Globus pallidus (tissue), 1 donor: ENCODE data around the gene GALNT14.
"Not testable (repeated sequence)": the region's sequence is repeated elsewhere in the genome, so short reads cannot be mapped to it uniquely, and the experiment has no call there.

Source experiments
- DNase-seq: peaks from one replicate; pipeline ENCODE4 v3.0.0-alpha.2; 2015; ENCODE audit warnings: low spot score

GALNT14 gene

DNA sequence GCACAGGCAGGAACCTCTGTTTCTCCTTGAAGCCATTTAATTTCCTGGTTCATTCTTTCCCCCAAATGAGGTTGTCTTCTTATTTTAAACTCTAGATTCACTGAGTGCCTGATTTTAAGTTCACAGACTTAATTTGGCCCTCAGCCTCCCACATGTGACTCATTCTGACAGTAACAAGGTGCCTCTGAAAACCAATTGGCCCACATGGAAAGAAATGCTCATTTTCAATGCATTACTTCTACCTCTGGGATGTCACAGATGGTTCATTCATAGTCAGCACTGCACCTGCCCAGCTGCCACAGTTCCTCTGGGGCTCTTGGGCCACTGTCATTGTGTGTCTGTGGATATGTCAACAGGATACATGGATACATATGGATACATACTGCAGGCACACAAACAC is 190.6 kb downstream of the GALNT14 start:
- no peak for DNase-seq

DNA sequence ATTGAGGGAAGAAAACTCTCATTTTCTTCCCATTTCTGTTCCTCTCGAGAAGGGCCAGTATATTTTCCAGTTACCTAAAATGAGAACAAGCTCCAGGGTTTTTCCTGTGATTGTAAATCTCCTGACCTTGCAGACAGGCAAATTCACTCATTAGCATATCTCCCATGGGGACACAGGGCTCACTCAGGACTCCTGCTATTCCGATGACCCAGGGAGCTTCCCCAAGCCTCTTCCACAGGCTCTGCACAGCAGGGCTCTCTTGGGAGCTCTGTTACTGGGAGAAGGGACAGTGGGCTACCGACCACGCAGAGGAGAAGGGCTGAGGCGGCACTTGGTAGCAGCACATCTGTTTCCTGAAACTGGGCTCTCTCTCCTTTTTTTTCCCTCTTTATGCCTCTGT is 195.8 kb downstream of the GALNT14 start:
- no peak for DNase-seq

DNA sequence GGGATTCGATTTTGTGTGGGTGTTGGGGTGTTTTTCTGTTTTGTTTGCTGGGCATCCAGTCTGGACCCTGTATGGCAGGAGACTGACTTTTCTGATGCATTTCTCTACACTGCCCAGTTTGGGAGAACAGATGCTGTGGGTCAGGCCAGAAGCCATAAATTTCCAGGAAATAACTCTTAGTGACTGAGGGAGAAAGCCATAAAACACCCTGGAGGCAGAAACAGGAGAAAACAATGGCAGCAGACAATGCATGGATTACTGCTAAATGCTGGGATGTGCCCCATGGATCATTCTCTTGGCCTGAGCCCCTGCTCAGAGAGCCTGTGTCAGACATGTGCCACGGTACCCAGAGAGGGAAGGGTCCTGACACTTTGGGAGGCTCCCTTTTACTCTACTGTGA is 197.4 kb downstream of the GALNT14 start:
- no peak for DNase-seq

DNA sequence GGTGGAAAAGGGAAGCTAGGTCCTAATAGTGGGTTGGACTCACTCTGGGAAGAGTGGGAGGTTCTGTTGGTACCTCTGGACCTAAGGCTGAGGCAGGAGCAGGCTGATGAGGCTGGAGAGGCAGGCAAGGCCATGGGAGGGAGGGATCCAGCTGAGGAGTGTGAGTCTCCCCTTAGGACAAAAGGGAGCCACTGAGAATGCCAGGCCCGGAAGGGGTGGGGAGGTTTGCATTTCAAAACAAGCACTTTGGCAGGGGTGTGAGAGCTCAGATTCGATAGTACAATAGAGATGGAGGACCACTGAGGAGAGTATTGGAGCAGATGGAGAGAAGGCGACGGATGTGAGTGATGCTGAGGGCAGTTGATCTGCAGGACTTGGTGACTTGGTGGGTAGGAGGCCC is 198.9 kb downstream of the GALNT14 start:
- no peak for DNase-seq

DNA sequence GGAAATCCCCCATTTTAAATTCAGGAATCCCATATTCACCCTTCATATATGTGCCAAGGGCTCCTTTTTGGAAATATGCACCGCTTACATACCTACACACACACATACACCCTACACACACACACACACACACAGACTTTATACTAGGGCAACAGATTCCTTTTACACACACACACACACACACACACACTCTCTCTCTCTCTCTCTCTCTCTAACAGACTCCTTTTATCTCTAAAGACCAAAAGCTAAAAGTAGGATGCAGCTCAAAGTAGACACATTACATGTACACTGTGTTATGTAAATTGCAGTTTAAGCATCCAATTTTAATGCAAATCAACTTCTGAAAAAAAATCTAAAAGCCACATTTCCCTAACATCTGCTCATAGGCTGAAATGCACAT is 200.0 kb downstream of the GALNT14 start:
- DNase-seq = no peak

DNA sequence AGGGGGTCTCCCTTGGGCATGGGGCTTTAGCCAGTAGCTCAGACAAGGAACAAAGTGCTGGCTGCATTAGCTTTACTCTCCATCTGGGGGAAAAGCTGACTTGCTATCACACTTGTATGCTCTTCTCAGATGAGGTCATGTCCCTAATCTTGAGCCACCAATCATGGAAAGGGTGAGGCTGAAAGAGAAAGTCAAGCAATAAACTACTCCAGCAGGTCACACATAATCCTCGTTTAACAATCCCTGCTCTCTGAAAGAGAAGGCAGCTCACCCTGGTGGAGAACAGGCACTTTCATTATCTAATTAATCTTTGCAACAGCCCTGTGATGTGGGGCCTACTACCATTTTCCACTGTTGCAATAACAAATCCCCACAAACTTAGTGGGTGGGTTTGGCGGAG is 201.3 kb downstream of the GALNT14 start:
- DNase-seq = no peak

DNA sequence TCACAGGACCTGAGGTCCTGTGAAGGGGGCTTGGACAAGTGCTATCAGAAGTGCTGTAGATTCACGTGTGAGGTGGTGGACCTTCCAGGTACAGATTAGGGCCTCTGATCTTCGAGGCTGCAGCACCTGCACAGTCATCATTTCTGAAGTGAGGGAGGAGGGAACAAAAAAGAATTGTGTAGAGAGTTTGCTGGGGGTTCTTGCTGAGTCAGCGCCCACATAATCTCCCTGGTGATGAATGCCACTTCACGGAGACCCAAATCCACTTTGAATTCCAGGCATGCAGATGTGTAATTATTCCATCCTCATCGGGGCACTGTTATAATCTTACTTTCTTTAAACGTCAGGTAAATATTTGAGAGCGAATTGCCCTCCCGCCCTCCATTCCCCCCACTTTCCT is 202.4 kb downstream of the GALNT14 start:
- no peak for DNase-seq

DNA sequence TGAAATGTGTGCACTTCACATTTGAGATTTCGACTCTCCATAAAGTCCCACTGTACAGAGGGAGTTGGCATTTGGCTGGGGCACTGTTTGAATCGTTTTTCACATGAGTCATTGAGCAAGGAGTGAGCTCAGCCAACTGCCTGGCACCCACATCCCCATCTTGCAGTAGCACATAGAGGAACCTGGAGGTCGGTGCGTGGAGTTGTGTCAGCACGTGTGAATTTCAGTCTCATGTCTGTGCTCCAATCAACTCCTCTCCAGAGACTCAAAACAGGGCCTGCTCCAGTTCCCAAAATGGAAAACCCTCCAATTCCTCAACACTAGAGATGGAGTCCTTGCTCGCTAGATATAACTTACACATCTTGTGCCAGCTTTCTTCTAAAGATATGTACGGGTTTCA is 204.2 kb downstream of the GALNT14 start:
- no peak for DNase-seq

DNA sequence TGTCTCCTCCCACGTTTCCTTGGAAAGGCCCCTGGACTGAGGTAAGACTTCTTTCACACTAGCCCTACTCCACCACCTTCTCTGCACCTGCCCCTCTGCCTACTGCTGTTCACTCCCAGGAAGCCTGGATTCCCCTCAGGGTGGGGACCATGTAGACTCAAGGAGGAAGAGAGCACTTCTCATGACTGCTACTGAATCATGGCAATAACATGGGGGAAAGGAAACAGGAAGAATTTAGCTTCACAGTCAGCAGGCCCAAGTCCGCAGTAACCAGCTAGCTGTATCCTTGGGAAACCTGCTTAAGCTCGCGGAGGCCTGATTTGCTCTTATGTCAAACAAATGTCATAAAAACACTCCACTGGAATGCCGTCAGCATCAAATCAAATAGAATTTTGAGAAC is 204.7 kb downstream of the GALNT14 start:
- DNase-seq = no peak

DNA sequence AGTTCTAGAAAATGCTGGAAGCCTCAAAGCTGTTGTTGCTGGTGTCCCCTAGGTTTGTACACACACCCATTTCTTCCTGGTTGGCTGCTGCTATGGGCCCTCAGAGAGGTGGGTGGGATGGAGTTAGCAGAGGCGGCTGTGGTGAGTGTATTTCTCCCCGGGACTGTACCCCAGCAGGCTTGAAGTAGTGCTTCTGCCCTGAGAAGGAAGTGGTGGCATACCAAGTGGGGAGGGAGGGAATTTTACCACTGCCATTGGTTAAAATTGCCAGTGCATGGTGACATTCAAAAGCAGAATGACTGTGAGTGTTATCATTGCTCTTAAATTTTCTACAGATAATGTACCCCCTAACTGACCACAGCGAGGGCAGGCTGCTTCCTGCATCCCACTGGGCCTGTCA is 205.4 kb downstream of the GALNT14 start:
- DNase-seq = no peak

DNA sequence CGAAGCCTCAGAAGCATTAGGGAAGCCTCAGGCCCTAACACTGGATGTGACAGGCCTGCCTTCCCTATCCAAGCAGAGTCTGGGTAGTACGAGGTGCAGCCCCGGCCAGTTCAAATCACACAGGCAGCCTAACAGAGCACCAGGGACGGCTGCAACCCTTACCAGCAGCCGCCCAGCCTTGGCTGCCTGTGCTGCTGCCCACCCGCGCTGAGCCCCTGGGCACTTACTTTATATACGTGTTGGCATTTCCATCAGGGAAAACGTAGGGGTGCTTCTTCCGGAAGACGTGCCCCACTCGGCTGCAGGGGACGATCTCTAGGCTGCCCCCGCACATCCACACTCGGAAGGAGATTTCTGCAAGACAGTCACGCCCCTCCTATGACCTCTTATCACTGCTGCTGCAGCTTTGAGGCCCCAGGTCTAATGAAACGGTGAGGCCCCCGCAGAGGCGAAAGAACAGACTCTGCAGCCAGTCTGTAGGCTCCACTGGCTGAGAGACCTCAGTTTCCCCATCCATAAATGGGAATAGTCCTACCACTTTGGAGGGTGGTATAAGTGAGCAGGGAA is 206.3 kb downstream of the GALNT14 start:
- DNase-seq = no peak

DNA sequence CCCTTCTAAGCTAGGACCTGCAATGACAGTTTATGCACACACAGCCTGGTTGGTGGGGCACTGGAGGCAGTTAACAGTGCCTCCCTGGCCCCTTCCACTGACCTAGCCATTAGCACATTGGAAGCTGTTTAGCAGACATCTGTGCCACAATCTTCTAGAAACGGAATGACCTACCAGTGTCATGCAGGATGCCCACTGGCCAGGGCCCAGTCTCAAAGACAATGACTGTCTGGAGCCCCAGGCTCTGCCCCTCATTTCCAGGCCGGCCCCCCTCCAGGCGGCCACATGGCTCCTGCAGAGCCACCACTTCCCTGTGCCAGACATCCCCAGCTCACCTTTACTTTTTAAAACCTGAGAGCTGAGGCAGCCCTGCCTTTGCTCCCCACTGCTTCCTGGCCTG is 207.5 kb downstream of the GALNT14 start:
- DNase-seq = no peak

DNA sequence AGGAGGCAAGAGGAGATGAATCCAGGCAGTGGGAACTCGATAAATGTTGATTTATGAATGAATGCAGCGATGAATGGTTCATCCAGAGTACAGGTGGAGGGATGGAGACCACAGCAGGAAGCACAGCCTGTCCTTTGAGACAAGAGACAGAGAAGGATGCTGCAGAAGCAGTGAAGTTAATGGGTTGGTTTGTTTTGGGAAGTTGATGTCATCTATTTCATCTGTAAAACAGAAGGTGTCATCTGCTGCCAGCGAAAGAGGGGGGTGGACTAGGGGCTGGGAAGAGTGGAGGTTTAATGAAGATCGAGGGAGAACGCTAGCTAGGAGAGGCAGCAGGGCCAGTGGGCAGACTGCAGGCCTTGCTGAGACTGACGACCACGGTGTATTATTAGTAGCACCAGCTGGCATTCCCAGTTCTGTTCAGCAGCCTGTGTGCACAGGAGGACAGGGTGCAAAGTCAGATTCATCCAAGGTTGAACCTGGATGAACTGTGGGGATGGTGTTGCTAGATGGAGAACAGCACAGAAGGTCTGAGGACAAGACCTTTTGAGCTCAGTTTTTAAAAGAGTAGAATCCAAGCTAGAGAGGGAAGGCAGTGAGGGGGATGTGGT is 210.7 kb downstream of the GALNT14 start:
- DNase-seq = no peak

DNA sequence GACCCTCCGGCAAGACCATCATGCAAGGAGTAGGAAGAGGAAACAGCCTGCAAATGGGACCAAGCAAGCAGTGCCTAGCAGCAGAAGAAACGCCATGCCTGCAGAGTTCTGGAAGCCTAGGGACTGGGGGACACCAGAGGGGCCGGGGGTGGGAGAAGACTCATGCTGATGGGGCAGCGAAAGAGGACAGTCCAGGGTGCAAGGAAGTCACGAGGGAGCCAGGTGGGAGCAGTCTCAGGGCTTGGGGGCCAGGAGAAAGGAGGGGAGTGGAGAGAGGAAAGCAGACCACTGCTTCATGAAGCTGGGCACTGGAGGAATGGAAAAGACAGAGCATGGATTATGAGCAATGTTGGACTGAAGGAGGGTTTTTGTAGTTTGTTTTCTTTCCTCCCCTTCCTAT is 211.6 kb downstream of the GALNT14 start:
- no peak for DNase-seq

DNA sequence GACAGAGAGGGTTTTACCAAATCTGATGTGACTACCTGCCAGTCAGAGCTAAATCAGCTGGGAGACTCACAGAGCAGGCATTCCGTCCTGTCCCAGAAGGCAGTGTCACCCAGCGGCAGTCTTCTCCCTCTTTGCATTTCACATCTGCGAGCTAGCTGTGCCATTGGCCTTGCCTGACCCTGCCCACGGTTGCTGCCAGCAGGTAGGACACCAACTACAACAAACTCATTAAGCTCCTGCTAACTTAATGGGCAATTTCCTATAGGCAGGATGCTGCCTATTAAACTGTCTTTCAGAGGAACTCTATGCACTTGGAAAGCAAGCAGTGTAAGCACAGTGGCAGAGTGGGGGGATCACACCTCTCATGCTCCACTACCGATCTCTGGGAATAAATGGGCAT is 214.6 kb downstream of the GALNT14 start:
- no peak for DNase-seq

DNA sequence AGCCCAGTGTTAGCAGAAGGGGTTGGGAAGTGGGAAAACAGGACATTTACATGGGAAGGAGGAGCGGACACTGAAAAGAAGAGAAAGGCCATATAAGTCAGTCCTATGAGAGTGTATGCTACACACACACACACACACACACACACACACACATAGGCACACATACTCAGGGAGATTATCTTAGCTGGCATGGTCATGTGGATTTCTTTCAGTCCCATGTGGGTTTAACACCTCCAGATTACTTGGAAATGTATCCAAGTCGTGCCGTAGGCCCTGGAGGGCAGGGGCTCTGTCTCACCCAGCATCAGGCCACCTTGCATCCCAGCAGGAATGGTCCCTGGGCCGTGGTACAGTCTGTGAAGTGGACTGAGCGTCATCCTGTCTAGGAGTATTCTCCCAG is 217.7 kb downstream of the GALNT14 start:
- DNase-seq = no peak

DNA sequence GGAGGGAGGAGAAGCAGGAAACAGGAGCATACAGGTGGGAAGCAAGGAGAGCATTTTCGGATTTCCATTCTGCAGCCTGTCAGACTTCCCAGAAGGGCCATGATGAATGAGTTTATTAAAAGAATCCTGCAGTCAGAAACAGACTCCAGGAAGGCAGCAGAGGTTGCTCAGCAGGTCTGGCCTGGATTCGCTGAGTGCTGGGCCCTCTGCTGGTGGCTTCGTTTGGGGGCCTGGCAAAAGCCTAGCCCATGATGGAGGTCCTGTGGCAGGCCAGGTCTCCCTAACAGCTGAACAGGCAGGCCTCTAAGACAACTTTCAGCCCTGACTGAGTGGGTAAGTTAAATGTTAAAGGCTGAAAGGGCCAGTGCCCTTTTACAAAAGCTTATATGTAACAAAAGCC is 222.8 kb downstream of the GALNT14 start:
- DNase-seq = no peak

DNA sequence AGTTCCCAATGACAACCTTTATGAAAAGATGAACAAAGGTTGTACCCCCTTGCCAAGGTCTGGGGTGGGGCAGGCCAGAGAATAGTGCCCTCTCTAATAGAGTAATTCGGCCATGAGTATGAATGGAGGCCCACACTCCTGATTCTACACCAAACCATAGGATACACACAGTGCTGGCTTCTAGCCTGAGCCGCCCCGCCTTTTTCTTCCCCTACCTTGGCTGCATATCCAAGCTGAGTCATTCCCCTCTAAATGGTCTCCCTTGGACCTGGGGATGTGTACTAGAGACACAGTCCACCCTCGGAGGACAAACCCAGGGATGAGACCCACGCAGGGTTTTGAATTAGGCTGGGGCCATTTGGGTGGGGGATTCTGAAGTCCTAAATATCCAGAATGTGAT is 223.8 kb downstream of the GALNT14 start:
- no peak for DNase-seq

DNA sequence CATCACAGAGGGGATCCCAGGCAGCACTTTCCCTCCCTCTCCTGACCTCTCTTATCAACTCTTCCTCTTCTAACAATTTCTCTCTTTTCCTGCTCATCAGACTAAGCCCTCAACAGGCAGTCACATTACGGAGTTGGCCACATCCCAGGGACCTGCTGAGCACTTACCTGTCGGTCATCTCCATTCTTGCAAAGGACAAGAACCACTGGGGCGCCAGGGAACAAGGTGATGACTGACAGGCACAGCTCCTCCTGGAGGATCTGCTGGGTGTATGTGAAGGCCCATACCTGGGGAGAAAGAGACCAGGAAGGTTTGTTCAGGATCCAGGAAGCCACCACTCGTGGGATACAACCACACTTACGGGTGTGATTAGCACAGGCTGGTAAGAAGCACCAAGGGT is 226.2 kb downstream of the GALNT14 start:
- DNase-seq = no peak

DNA sequence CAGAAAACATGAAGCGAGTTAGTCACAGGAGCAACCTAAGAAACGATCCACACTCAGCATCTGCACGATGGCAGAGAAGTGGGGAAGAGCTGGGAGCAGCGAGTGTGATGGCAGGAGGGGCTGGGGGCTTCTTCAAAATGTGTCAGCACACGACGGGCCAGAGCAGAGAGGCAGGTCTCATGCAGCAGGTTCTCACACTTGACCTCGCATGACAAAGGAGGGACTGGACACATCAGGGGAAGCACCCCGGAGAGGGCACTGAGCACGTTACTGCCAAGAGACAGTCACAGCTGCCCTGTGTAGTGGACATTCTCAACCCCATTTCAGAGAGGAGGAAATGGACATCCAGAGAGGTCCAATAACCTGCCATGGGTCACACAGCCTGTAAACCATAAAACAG is 226.9 kb downstream of the GALNT14 start:
- DNase-seq = no peak

DNA sequence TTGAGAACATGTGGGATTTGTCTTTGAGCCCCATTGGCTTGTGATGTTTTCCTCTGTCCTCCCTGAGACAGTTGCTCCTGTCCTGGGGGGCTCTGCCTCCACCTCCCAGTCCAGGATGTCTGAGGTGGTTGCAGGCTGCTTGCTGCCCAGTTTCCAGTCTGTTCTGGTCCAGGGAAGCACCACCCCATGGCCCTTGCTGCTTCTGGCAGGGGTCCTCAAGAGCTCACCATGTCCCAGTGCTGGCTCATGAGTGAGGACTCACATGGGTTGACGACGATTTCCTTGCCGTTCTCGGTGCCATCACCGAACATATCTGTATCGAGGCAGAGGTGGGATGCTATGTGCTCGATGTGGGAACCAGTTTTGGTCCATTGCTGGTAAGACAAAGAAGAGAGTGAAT is 227.6 kb downstream of the GALNT14 start:
- DNase-seq = no peak

DNA sequence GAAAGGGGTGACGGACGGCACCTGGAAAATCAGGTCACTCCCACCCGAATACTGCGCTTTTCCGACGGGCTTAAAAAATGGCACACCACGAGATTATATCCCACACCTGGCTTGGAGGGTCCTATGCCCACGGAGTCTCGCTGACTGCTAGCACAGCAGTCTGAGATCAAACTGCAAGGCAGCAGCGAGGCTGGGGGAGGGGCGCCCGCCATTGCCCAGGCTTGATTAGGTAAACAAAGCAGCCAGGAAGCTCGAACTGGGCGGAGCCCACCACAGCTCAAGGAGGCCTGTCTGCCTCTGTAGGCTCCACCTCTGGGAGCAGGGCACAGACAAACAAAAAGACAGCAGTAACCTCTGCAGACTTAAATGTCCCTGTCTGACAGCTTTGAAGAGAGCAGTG is 233.8 kb downstream of the GALNT14 start:
- DNase-seq = not testable (repeated sequence)

DNA sequence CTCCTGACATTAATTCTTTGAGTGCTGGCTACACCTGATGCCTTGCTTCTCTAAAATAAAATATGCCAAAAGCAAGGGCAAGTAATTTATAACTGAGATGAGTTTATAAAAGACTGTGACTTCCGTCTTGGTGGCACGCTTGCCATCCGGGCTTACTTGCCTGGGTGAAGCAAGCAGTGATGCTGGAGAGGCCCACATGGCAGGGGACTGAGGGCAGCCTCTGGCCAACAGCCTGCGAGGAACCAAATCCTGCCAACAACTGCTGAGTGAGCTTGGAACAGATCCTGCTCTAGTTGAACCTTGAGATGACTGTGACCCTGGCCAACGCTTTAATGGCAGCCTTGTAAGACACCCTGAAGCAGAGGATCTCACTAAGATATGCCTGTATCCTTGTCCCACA is 234.9 kb downstream of the GALNT14 start:
- no peak for DNase-seq

DNA sequence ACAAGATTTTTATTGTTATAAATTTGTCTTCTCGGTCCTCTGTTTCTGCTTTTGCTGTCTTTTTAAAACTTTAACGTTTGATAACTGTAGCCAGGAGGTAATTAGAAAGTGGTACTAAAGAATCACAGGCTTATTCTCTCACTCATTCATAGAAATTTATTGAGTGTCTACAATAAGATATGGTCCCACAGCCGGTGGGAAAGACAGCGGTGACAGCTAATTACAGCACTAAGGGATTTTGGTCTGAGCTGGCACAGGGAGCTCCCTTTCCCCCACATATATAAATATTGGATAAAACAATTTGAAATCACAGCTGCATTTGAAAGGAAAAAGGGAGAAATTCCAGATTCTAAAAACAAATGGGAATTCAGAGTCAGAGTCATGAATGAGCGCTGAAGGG is 237.9 kb downstream of the GALNT14 start:
- DNase-seq = no peak
